ENCODE measurements around the gene ACOXL. TPM values are rescaled to one million over a fixed set of nuclear protein-coding genes. Genes with fewer than 3 reads are reported as not detected.

ACOXL gene
- total and polyA plus RNA-seq, 9 of the 15 experiments (the other 6 are each of a cell fraction or from before 2014, with no cell fraction given) = 0.31 to 0.56 TPM; not detected in 7

GRCh38 chr2:110732422-110733413 is at the start of gene ACOXL (continued):
- TF ChIP-seq, protein P1, sequence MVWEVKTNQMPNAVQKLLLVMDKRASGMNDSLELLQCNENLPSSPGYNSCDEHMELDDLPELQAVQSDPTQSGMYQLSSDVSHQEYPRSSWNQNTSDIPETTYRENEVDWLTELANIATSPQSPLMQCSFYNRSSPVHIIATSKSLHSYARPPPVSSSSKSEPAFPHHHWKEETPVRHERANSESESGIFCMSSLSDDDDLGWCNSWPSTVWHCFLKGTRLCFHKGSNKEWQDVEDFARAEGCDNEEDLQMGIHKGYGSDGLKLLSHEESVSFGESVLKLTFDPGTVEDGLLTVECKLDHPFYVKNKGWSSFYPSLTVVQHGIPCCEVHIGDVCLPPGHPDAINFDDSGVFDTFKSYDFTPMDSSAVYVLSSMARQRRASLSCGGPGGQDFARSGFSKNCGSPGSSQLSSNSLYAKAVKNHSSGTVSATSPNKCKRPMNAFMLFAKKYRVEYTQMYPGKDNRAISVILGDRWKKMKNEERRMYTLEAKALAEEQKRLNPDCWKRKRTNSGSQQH (CRISPR knock-in tag; IDR thresholded peaks at IDR 0.05) = no peak

DNA sequence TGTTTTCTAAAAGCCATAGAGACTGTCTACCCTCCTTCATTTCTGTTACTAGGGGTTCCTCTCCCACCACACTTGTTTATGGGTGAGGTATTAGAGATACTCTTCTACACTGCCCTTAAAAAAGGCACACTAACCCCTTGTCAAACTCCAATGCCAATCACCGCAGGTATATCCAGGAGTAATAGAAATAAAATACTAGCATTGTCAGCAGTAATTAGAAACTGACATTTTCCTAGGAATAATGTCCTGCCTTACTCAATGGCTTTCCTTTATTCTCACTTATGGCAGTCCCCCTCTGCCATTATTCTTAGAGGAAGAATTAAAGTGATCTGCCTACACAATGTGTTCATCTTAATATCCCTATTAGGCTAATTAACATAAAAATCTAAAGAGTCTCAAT is 49.5 kb upstream of the ACOXL start:
- Histone ChIP-seq H2AFZ (ENCODE audit: low read depth, low read length) (0 out of 2 replicates have a peak overlapping the region, but pooled peaks have one; percentile 7), H3K9me3 (replicated peaks; ENCODE audit: control insufficient read depth, insufficient read depth, low read depth, low read length) (peaks cover 2% of the 10 kb centered on the region; the same call in 1 of the 2 replicates), H3K79me2 (ENCODE audit: control insufficient read depth, insufficient read depth, low read length) (peaks cover 10% of the 10 kb centered on the region), H3K9ac (ENCODE audit: insufficient read depth in 1 of 2, low read depth in 2 of 2, low read length in 2 of 2) (no peak overlapping the region), H3K36me3 (ENCODE audit: control insufficient read depth, insufficient read depth, low read length) (no peaks in the 10 kb centered on the region), H3K9me1 (ENCODE audit: control insufficient read depth, insufficient read depth, low read length) (no peaks in the 10 kb centered on the region), H4K20me1 (replicated peaks; ENCODE audit: control insufficient read depth, insufficient read depth, low read length) (no peaks in the 10 kb centered on the region), H3K4me1 (replicated peaks in 1 of 2; ENCODE audit: control insufficient read depth in 2 of 2, insufficient read depth in 2 of 2, low read length in 2 of 2) (peaks cover 9 to 12% of the 10 kb centered on the region in 2 experiments; a peak in 4 of 5 replicates), H3K4me2 (ENCODE audit: insufficient read depth, low read length) (no peak overlapping the region), H3K27ac (ENCODE audit: extremely low read depth, low read depth, low read length) (no peak overlapping the region), H3K4me3 (no peak overlapping the region), H3K27me3 (ENCODE audit: control insufficient read depth in 2 of 2, insufficient read depth in 2 of 2, low read length in 2 of 2) (no peaks in the 10 kb centered on the region)
- BruUV-seq (replicated peaks) = no TSS peak
- 73% methylated on average over 1 of the region's 1 CpG for WGBS (ENCODE audit: insufficient coverage, low coverage, missing lambda C conversion rate)
- intact Hi-C loops (cut with micrococcal nuclease) (no loop called here), in situ Hi-C loops (cut with MboI) (no loop called here)
- FAIRE-seq (no peak), ATAC-seq (no peak), DNase-seq (ENCODE audit: extremely low read depth in 1 of 4, low spot score in 3 of 4) (no peak)
- ChIA-PET CTCF (ENCODE audit: low intra/inter-chr PET ratio) (no interaction called here), POLR2A (interaction anchor here (1.2 kb wide), 1 partner anchor 11 kb away, joined by 3 read pairs; no protein-coding TSS in a partner anchor)
- no peak for TF ChIP-seq SIN3B (IDR thresholded peaks at IDR 0.05; ENCODE audit: low read depth)
- TF ChIP-seq ILF3 (IDR thresholded peaks at IDR 0.05; ENCODE audit: borderline replicate concordance) = no peak
- 0 out of 2 replicates have a peak, but pooled peaks have one; percentile 13 for TF ChIP-seq MAFG (tag; conservative IDR thresholded peaks at IDR 0.05)
- no peak for TF ChIP-seq FOXK1 (CRISPR knock-in tag; IDR thresholded peaks at IDR 0.05; ENCODE audit: borderline replicate concordance)
- 0 out of 2 replicates have a peak, but pooled peaks have one; percentile 16 for TF ChIP-seq MAFF (IDR thresholded peaks at IDR 0.05; ENCODE audit: low read length)
- 0 out of 2 replicates have a peak, but pooled peaks have one; percentile 32 for TF ChIP-seq C11orf30 (IDR thresholded peaks at IDR 0.05; ENCODE audit: low read depth)
- TF ChIP-seq SIN3A (IDR thresholded peaks at IDR 0.05; ENCODE audit: borderline replicate concordance in 2 of 2, control insufficient read depth in 1 of 2, low read depth in 2 of 2, low read length in 2 of 2) = no peak
- no peak for TF ChIP-seq RNF2 (IDR thresholded peaks at IDR 0.05)
- TF ChIP-seq TBP (optimal IDR thresholded peaks at IDR 0.05; ENCODE audit: low read depth, low read length) = no peak
- TF ChIP-seq, protein P2, sequence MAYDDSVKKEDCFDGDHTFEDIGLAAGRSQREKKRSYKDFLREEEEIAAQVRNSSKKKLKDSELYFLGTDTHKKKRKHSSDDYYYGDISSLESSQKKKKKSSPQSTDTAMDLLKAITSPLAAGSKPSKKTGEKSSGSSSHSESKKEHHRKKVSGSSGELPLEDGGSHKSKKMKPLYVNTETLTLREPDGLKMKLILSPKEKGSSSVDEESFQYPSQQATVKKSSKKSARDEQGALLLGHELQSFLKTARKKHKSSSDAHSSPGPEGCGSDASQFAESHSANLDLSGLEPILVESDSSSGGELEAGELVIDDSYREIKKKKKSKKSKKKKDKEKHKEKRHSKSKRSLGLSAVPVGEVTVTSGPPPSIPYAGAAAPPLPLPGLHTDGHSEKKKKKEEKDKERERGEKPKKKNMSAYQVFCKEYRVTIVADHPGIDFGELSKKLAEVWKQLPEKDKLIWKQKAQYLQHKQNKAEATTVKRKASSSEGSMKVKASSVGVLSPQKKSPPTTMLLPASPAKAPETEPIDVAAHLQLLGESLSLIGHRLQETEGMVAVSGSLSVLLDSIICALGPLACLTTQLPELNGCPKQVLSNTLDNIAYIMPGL (CRISPR knock-in tag; IDR thresholded peaks at IDR 0.05) = no peak
- no peak for TF ChIP-seq NUFIP1 (IDR thresholded peaks at IDR 0.05; ENCODE audit: partially characterized antibody)
- TF ChIP-seq, protein P3, sequence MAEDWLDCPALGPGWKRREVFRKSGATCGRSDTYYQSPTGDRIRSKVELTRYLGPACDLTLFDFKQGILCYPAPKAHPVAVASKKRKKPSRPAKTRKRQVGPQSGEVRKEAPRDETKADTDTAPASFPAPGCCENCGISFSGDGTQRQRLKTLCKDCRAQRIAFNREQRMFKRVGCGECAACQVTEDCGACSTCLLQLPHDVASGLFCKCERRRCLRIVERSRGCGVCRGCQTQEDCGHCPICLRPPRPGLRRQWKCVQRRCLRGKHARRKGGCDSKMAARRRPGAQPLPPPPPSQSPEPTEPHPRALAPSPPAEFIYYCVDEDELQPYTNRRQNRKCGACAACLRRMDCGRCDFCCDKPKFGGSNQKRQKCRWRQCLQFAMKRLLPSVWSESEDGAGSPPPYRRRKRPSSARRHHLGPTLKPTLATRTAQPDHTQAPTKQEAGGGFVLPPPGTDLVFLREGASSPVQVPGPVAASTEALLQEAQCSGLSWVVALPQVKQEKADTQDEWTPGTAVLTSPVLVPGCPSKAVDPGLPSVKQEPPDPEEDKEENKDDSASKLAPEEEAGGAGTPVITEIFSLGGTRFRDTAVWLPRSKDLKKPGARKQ (CRISPR knock-in tag; IDR thresholded peaks at IDR 0.05) = no peak
- peak; percentile 74 for TF ChIP-seq ZNF316 (IDR thresholded peaks at IDR 0.05)

All from K562 (cell line).